ENCODE results near the gene INSIG1.

DNA sequence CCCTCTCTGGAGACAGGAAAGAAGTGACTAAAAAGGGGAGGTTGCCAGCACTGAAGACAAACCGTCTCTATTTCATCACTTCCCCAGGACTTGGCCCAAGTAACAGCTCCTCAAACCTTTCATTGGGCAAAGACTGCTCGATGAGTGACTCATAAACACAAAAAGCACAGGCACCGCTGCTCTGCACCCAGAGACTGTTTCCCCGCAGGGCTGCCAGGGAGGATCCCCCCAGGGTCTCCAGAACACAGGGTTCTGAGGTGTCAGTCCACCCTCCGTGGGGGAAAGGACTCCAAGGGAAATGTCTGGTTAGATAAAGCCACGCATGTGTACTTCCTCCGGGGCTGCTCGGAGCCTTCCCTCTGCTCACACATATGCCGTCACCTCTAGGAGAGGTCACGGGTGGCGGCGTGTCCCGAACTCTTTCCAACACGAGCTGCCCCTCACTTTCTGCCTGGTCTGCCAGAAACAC lies 59.9 kb downstream of the INSIG1 start:
- TF ChIP-seq EZH2 (IDR thresholded peaks at IDR 0.05; ENCODE audit: insufficient read depth, poor library complexity, severe bottlenecking): no peak
- TF ChIP-seq EZH2phosphoT487 (IDR thresholded peaks at IDR 0.05; ENCODE audit: insufficient read depth, low read depth): no peak
